ENCODE measurements around the gene RAB3B. TPM values are rescaled to one million over a fixed set of nuclear protein-coding genes. Genes with fewer than 3 reads are reported as not detected.

Gene RAB3B
- total RNA-seq, 1 donor, result 77.3 TPM

- DNase-seq (ENCODE audit: low read depth), result no peak
Observed at GRCh38 chr1:51910221-51911000, 80.1 kb downstream of the RAB3B start.

GRCh38 chr1:51908499-51908898 lies 82.0 kb downstream of the RAB3B start:
- DNase-seq (ENCODE audit: low read depth), result no peak
- TF ChIP-seq CTCF (IDR thresholded peaks at IDR 0.05; ENCODE audit: insufficient read depth, low read depth, low read length), result no peak
- no peak overlapping the region for H3K4me3 ChIP-seq (ENCODE audit: low read depth, low read length)

More at GRCh38 chr1:51910221-51911000, 80.1 kb downstream of the RAB3B start:
- H3K4me3 ChIP-seq (ENCODE audit: low read depth, low read length), result no peak overlapping the region
- TF ChIP-seq CTCF (IDR thresholded peaks at IDR 0.05; ENCODE audit: insufficient read depth, low read depth, low read length), result no peak

DNA sequence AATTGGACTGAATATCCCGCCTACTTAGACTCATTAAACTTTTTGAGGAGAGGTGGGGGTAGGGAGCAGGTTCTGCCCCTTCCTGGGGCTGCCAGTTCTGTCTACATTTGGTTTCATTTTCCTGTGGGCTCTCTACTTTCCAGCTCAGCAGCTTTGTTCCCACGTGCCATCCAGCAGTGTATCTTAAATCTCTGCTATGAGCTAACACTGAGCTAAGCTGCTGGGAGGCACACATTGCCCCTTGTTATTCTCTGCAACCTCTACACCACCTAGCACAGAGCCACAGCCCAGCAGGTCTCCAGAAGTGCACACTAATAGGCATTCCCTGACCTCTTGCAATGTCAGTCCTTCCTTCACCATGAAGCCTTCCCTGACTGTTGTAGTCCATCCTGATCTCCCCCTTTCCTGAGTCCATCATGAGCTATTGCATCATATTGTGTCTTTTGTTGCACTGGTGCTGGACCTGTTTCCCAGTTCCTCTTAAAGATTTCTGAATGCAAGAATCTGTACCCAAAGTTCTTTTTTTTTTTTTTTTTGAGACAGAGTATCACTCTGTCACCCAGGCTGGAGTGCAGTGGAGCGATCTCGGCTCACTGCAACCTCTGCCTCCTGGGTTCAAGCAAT lies 83.3 kb downstream of the RAB3B start:
- no peak for TF ChIP-seq CTCF (IDR thresholded peaks at IDR 0.05; ENCODE audit: insufficient read depth, low read depth, low read length)
- DNase-seq (ENCODE audit: low read depth), result peak; percentile 55

GRCh38 chr1:51906306-51907078 lies 84.0 kb downstream of the RAB3B start:
- DNase-seq (ENCODE audit: low read depth), result peak; percentile 53
- H3K4me3 ChIP-seq (ENCODE audit: low read depth, low read length), result no peak overlapping the region
- TF ChIP-seq CTCF (IDR thresholded peaks at IDR 0.05; ENCODE audit: insufficient read depth, low read depth, low read length), result no peak

More for the DNA sequence above, 83.3 kb downstream of the RAB3B start:
- no peak overlapping the region for H3K4me3 ChIP-seq (ENCODE audit: low read depth, low read length)

- H3K4me3 ChIP-seq (ENCODE audit: low read depth, low read length), result no peak overlapping the region
- DNase-seq (ENCODE audit: low read depth), result no peak
Observed at GRCh38 chr1:51902456-51902855, 88.0 kb downstream of the RAB3B start.

More at GRCh38 chr1:51902456-51902855, 88.0 kb downstream of the RAB3B start:
- TF ChIP-seq CTCF (IDR thresholded peaks at IDR 0.05; ENCODE audit: insufficient read depth, low read depth, low read length), result no peak

All from fibroblast of villous mesenchyme (primary cell).